HepG2 (cell line): ENCODE results near the gene ABT1. TPM values are rescaled to one million over a fixed set of nuclear protein-coding genes. Genes with fewer than 3 reads are reported as not detected.
A peak's percentile ranks its signal among the peaks of the same experiment; 100 is the strongest.

ENCODE experiments used
- ARID2 ChIP-seq: sonication (generic); formaldehyde crosslinking; IDR thresholded peaks from 2 replicates; pipeline ENCODE4 v1.8.1; 2022; ENCODE audit warnings: mild to moderate bottlenecking, missing genetic modification reagents, borderline replicate concordance
- CC2D1A ChIP-seq: sonication (generic); formaldehyde crosslinking; IDR thresholded peaks from 2 replicates; pipeline ENCODE4 v1.8.1; 2023; ENCODE audit warnings: mild to moderate bottlenecking, missing genetic modification reagents
- ELF4 ChIP-seq: sonication (generic); formaldehyde crosslinking; IDR thresholded peaks from 2 replicates; pipeline ENCODE4 v1.5.0; 2020; ENCODE audit warnings: missing genetic modification reagents, mild to moderate bottlenecking, moderate library complexity, borderline replicate concordance
- FLYWCH1 ChIP-seq: sonication (generic); formaldehyde crosslinking; IDR thresholded peaks from 2 replicates; pipeline ENCODE4 v1.8.1; 2023; ENCODE audit warnings: mild to moderate bottlenecking, missing genetic modification reagents
- HOXA7 ChIP-seq: sonication (generic); formaldehyde crosslinking; IDR thresholded peaks from 2 replicates; pipeline ENCODE4 v1.8.1; 2022; ENCODE audit warnings: mild to moderate bottlenecking, missing genetic modification reagents, moderate library complexity
- KLF6 ChIP-seq: IDR thresholded peaks from 2 replicates; pipeline ENCODE4 v1.8.0; 2016; ENCODE audit warnings: missing biosample characterization, missing genetic modification reagents
- MTF2 ChIP-seq: sonication (generic); formaldehyde crosslinking; IDR thresholded peaks from 2 replicates; pipeline ENCODE4 v1.5.0; 2020; ENCODE audit warnings: missing genetic modification reagents, borderline replicate concordance
- SCMH1 ChIP-seq: sonication (generic); formaldehyde crosslinking; IDR thresholded peaks from 2 replicates; pipeline ENCODE4 v1.9.0; 2021; ENCODE audit warnings: missing genetic modification reagents, mild to moderate bottlenecking, borderline replicate concordance
- SNRNP70 ChIP-seq: fragments of 200-400 bp; formaldehyde crosslinking; IDR thresholded peaks from 2 replicates; pipeline ENCODE4 v1.6.1; 2017; ENCODE audit warnings: mild to moderate bottlenecking, low read depth, low read length, moderate library complexity
- THAP11 ChIP-seq: IDR thresholded peaks from 2 replicates; pipeline ENCODE4 v1.6.1; 2016; ENCODE audit warnings: missing biosample characterization, missing genetic modification reagents
- TRIM24 ChIP-seq: sonication (generic); formaldehyde crosslinking; IDR thresholded peaks from 2 replicates; pipeline ENCODE4 v1.8.0; 2022; ENCODE audit warnings: mild to moderate bottlenecking, missing genetic modification reagents
- ZFP62 ChIP-seq: sonication (generic); formaldehyde crosslinking; IDR thresholded peaks from 2 replicates; pipeline ENCODE4 v1.4.0; 2020; ENCODE audit warnings: missing genetic modification reagents
- ZNF878 ChIP-seq: sonication (generic); formaldehyde crosslinking; IDR thresholded peaks from 2 replicates; pipeline ENCODE4 v1.8.1; 2023; ENCODE audit warnings: mild to moderate bottlenecking, missing genetic modification reagents, moderate library complexity
- polyA plus RNA-seq, 8 experiments: library from polyadenylated mRNA; depleted of rRNA in 3 of 8; stranded (reverse) in 7 of 8; unstranded in 1 of 8; fragments of >200 nt; fragmentation: Illumina TruSeq in 4 of 8; extraction: Trizol in 4 of 8; gene quantifications; 2 replicates each; pipeline versions ENCODE4 v1.2.1 to v1.2.3, GENCODE V29; 2011 to 2016; ENCODE audit warnings: low read depth in 4 of 8, missing spikeins in 1 of 8, mixed read lengths in 1 of 8; ENCODE audit not compliant: insufficient read depth in 1 of 8
- total RNA-seq, 5 experiments: library from RNA; depleted of rRNA; stranded (reverse); fragments of >200 nt; fragmentation: Illumina TruSeq; extraction: Trizol; gene quantifications; 2 replicates each; pipeline ENCODE4 v1.2.3, GENCODE V29; 2016; ENCODE audit warnings: low read depth in 1 of 5
- TF ChIP-seq, protein P1 (sequence below): sonication (generic); formaldehyde crosslinking; IDR thresholded peaks from 2 replicates; pipeline ENCODE4 v1.8.1; 2022; ENCODE audit warnings: low read depth, mild to moderate bottlenecking, missing genetic modification reagents
- TF ChIP-seq, protein P2 (sequence below): sonication (generic); formaldehyde crosslinking; IDR thresholded peaks from 2 replicates; pipeline ENCODE4 v1.8.1; 2023; ENCODE audit warnings: mild to moderate bottlenecking, missing genetic modification reagents
- TF ChIP-seq, protein P3 (sequence below): sonication (generic); formaldehyde crosslinking; IDR thresholded peaks from one replicate; pipeline ENCODE4 v1.5.1; 2020; ENCODE audit warnings: mild to moderate bottlenecking, missing genetic modification reagents; ENCODE audit errors: not compliant biosample characterization
- TF ChIP-seq, protein P4 (sequence below): IDR thresholded peaks from 2 replicates; pipeline ENCODE4 v1.6.1; 2016; ENCODE audit warnings: missing genetic modification reagents, missing compliant biosample characterization

The ABT1 gene
- total and polyA plus RNA-seq, 2 of the 13 experiments (the other 11 are each of a cell fraction or from before 2014, with no cell fraction given) = 38.4 TPM

DNA sequence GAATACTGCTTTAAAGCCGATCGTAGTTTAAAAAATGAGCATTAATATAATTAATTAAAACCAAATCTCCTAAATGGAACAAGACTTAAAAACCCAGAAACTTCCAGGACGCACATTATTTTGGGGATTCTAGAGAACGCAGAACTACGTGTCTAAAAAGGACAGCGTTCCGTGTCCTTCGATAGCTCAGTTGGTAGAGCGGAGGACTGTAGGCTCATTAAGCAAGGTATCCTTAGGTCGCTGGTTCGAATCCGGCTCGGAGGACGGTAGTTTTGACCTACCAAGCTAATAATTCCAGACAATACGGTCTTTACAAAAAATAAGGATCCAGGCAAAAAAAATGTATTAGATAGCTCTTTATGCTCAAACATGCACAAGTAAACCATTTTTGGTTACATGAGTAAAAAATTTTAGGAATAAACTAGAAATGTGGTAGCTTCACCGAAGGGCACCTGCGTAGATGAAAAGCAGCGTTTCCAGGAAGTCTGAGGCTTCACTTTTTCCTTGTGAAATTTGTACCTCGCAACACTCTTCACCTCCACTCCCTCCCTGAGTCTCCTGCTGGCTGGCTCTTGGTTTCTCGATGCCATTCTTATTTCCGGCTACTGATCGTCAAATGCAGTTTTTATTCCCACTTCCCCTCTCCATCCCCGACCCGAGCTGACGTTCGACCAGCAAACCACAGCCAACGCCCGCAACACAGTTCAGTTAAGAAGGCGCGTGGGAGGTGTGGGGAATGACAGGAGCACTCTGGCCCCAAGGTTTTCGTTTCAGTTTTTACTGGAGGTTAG, 19.6 kb upstream of the ABT1 start (continued):
- TF ChIP-seq ELF4 (CRISPR knock-in tag) = no peak
- TF ChIP-seq, protein P1, sequence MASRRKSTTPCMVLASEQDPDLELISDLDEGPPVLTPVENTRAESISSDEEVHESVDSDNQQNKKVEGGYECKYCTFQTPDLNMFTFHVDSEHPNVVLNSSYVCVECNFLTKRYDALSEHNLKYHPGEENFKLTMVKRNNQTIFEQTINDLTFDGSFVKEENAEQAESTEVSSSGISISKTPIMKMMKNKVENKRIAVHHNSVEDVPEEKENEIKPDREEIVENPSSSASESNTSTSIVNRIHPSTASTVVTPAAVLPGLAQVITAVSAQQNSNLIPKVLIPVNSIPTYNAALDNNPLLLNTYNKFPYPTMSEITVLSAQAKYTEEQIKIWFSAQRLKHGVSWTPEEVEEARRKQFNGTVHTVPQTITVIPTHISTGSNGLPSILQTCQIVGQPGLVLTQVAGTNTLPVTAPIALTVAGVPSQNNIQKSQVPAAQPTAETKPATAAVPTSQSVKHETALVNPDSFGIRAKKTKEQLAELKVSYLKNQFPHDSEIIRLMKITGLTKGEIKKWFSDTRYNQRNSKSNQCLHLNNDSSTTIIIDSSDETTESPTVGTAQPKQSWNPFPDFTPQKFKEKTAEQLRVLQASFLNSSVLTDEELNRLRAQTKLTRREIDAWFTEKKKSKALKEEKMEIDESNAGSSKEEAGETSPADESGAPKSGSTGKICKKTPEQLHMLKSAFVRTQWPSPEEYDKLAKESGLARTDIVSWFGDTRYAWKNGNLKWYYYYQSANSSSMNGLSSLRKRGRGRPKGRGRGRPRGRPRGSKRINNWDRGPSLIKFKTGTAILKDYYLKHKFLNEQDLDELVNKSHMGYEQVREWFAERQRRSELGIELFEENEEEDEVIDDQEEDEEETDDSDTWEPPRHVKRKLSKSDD (CRISPR knock-in tag) = no peak
- TF ChIP-seq FLYWCH1 = no peak
- TF ChIP-seq THAP11 (CRISPR knock-in tag) = peak; percentile 60
- TF ChIP-seq KLF6 = peak; percentile 56; the same call in 1 of the 2 replicates
- no peak for TF ChIP-seq ARID2 (CRISPR knock-in tag)
- 0 out of 2 replicates have a peak, but pooled peaks have one; percentile 18 for TF ChIP-seq ZNF878 (CRISPR knock-in tag)
- TF ChIP-seq, protein P2, sequence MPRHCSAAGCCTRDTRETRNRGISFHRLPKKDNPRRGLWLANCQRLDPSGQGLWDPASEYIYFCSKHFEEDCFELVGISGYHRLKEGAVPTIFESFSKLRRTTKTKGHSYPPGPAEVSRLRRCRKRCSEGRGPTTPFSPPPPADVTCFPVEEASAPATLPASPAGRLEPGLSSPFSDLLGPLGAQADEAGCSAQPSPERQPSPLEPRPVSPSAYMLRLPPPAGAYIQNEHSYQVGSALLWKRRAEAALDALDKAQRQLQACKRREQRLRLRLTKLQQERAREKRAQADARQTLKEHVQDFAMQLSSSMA (CRISPR knock-in tag) = no peak
- no peak for TF ChIP-seq TRIM24 (CRISPR knock-in tag)
- no peak for TF ChIP-seq SNRNP70
- TF ChIP-seq SCMH1 (CRISPR knock-in tag) = no peak
- TF ChIP-seq, protein P3, sequence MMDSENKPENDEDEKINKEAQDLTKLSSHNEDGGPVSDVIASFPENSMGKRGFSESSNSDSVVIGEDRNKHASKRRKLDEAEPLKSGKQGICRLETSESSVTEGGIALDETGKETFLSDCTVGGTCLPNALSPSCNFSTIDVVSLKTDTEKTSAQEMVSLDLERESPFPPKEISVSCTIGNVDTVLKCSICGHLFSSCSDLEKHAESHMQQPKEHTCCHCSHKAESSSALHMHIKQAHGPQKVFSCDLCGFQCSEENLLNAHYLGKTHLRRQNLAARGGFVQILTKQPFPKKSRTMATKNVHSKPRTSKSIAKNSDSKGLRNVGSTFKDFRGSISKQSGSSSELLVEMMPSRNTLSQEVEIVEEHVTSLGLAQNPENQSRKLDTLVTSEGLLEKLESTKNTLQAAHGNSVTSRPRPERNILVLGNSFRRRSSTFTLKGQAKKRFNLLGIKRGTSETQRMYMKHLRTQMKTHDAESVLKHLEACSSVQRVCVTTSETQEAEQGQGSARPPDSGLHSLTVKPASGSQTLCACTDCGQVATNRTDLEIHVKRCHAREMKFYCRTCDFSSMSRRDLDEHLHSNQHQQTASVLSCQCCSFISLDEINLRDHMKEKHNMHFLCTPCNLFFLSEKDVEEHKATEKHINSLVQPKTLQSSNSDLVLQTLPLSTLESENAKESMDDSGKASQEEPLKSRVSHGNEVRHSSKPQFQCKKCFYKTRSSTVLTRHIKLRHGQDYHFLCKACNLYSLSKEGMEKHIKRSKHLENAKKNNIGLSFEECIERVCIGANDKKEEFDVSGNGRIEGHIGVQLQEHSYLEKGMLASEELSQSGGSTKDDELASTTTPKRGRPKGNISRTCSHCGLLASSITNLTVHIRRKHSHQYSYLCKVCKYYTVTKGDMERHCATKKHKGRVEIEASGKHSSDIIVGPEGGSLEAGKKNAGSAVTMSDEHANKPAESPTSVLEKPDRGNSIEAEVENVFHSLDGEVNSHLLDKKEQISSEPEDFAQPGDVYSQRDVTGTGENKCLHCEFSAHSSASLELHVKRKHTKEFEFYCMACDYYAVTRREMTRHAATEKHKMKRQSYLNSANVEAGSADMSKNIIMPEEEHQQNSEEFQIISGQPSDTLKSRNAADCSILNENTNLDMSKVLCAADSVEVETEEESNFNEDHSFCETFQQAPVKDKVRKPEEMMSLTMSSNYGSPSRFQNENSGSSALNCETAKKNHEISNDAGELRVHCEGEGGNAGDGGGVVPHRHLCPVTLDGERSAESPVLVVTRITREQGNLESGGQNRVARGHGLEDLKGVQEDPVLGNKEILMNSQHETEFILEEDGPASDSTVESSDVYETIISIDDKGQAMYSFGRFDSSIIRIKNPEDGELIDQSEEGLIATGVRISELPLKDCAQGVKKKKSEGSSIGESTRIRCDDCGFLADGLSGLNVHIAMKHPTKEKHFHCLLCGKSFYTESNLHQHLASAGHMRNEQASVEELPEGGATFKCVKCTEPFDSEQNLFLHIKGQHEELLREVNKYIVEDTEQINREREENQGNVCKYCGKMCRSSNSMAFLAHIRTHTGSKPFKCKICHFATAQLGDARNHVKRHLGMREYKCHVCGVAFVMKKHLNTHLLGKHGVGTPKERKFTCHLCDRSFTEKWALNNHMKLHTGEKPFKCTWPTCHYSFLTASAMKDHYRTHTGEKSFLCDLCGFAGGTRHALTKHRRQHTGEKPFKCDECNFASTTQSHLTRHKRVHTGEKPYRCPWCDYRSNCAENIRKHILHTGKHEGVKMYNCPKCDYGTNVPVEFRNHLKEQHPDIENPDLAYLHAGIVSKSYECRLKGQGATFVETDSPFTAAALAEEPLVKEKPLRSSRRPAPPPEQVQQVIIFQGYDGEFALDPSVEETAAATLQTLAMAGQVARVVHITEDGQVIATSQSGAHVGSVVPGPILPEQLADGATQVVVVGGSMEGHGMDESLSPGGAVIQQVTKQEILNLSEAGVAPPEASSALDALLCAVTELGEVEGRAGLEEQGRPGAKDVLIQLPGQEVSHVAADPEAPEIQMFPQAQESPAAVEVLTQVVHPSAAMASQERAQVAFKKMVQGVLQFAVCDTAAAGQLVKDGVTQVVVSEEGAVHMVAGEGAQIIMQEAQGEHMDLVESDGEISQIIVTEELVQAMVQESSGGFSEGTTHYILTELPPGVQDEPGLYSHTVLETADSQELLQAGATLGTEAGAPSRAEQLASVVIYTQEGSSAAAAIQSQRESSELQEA (CRISPR knock-in tag) = peak; percentile 74
- TF ChIP-seq, protein P4, sequence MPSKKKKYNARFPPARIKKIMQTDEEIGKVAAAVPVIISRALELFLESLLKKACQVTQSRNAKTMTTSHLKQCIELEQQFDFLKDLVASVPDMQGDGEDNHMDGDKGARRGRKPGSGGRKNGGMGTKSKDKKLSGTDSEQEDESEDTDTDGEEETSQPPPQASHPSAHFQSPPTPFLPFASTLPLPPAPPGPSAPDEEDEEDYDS (CRISPR knock-in tag) = peak; percentile 47; the same call in 1 of the 2 replicates
- TF ChIP-seq HOXA7 (CRISPR knock-in tag) = no peak
- TF ChIP-seq ZFP62 (CRISPR knock-in tag) = no peak
- TF ChIP-seq MTF2 = no peak
- no peak for TF ChIP-seq CC2D1A
